ENCODE measurements around the gene CD96.
"Not testable (repeated sequence)": the region's sequence is repeated elsewhere in the genome, so short reads cannot be mapped to it uniquely, and the experiment has no call there.

Gene CD96

GRCh38 chr3:111561902-111562301 is 19.9 kb downstream of the CD96 start:
- DNase-seq (ENCODE audit: low spot score) = not testable (repeated sequence)

GRCh38 chr3:111566844-111567243 is 24.8 kb downstream of the CD96 start:
- no peak for DNase-seq (ENCODE audit: low spot score)

GRCh38 chr3:111568355-111568754 is 26.4 kb downstream of the CD96 start:
- DNase-seq (ENCODE audit: low spot score) = no peak

GRCh38 chr3:111568911-111569310 is 26.9 kb downstream of the CD96 start:
- DNase-seq (ENCODE audit: low spot score) = no peak

GRCh38 chr3:111570404-111571030 is 28.5 kb downstream of the CD96 start:
- DNase-seq (ENCODE audit: low spot score) = no peak

- no peak for DNase-seq (ENCODE audit: low spot score)
These were observed 29.3 kb downstream of the CD96 start for GRCh38 chr3:111571282-111571681.

- no peak for DNase-seq (ENCODE audit: low spot score)
These were observed 30.0 kb downstream of the CD96 start for GRCh38 chr3:111571907-111572460.

GRCh38 chr3:111577113-111577512 is 35.1 kb downstream of the CD96 start:
- DNase-seq (ENCODE audit: low spot score) = no peak

- DNase-seq (ENCODE audit: low spot score) = peak; percentile 46
These were observed 36.0 kb downstream of the CD96 start for GRCh38 chr3:111577798-111578685.

- DNase-seq (ENCODE audit: low spot score) = no peak
These were observed 36.9 kb downstream of the CD96 start for GRCh38 chr3:111578867-111579266.

GRCh38 chr3:111579495-111579894 is 37.5 kb downstream of the CD96 start:
- DNase-seq (ENCODE audit: low spot score) = no peak

GRCh38 chr3:111581403-111582119 is 39.6 kb downstream of the CD96 start:
- DNase-seq (ENCODE audit: low spot score) = no peak

- DNase-seq (ENCODE audit: low spot score) = no peak
These were observed 40.1 kb downstream of the CD96 start for GRCh38 chr3:111582120-111582474.

GRCh38 chr3:111584744-111585143 is 42.7 kb downstream of the CD96 start:
- no peak for DNase-seq (ENCODE audit: low spot score)

- DNase-seq (ENCODE audit: low spot score) = no peak
These were observed 43.2 kb downstream of the CD96 start for GRCh38 chr3:111585217-111585616.

GRCh38 chr3:111588527-111588926 is 46.5 kb downstream of the CD96 start:
- DNase-seq (ENCODE audit: low spot score) = no peak

GRCh38 chr3:111589303-111590142 is 47.5 kb downstream of the CD96 start:
- DNase-seq (ENCODE audit: low spot score) = no peak

GRCh38 chr3:111590143-111590491 is 48.1 kb downstream of the CD96 start:
- DNase-seq (ENCODE audit: low spot score) = no peak

GRCh38 chr3:111591555-111591954 is 49.6 kb downstream of the CD96 start:
- DNase-seq (ENCODE audit: low spot score) = no peak

- DNase-seq (ENCODE audit: low spot score) = no peak
These were observed 50.1 kb downstream of the CD96 start for GRCh38 chr3:111592143-111592542.

- no peak for DNase-seq (ENCODE audit: low spot score)
These were observed 50.9 kb downstream of the CD96 start for GRCh38 chr3:111592936-111593335.

GRCh38 chr3:111593666-111594065 is 51.7 kb downstream of the CD96 start:
- DNase-seq (ENCODE audit: low spot score) = no peak

All from kidney capillary endothelial cell (primary cell).